Left renal cortex interstitium (tissue), 4 donors: Measurements from ENCODE around the gene AMY2B. TPM values are rescaled to one million over a fixed set of nuclear protein-coding genes. Genes with fewer than 3 reads are reported as not detected.
"Not testable (repeated sequence)": the region's sequence is repeated elsewhere in the genome, so short reads cannot be mapped to it uniquely, and the experiment has no call there.

Source experiments
- DNase-seq, 4 donors: peaks; one replicate each; pipeline ENCODE4 v3.0.0-alpha.2; 2013; ENCODE audit warnings: low read depth in 4 of 4, low spot score in 2 of 4, missing footprints in 1 of 4
- polyA plus RNA-seq, 4 donors: library from polyadenylated mRNA; unstranded; fragments of 120-200 nt; gene quantifications; one replicate each; pipeline ENCODE4 v1.2.1, GENCODE V29; 2013; ENCODE audit not compliant: insufficient read length in 4 of 4

Gene AMY2B
- polyA plus RNA-seq, 4 donors = 22.1 to 76.8 (median 39.4) TPM

DNA sequence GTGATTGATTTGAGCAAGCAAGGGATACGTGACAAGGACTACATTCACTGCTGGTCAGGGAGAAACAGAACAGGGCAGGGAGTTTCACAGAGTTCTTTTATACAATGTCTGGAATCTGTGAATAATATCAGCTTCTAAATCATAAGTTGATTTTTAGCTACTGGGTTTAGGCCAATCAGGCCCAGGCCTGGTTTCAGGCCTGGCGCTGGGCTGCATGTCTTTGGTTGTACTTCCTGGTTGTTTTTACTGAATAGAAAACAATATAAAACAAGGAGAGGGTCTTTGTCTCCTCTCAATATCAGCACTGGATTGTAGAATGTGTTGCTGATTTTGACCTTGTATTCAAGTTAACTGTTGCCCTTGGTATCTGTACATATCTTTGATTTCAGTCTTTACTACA is 45.0 kb downstream of the AMY2B start:
- no peak for DNase-seq

DNA sequence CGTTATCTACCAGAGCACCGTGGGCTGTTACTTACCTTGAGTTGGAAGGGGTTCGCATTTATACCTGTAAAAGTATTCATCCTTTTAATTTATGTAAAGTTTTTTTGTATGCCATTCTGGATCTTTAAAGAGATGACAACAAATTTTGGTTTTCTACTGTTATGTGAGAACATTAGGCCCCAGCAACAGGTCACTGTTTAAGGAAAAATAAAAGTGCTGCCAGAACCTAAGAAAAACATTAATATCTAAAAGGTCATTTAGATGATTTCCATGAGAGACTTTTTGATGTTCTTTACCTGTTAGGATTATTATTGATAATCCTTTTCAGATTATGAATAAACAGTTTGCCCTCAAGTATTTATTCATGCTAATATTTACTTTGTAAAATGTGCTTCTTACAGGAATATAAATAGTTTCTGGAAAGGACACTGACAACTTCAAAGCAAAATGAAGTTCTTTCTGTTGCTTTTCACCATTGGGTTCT is 45.6 kb downstream of the AMY2B start, which contains the start of gene AMY2A:
AMY2A (plus strand) TSS at position 434 of the 484 bp plus-strand sequence; CDS start at position 448, 14 bp downstream.
- not testable (repeated sequence) for DNase-seq

DNA sequence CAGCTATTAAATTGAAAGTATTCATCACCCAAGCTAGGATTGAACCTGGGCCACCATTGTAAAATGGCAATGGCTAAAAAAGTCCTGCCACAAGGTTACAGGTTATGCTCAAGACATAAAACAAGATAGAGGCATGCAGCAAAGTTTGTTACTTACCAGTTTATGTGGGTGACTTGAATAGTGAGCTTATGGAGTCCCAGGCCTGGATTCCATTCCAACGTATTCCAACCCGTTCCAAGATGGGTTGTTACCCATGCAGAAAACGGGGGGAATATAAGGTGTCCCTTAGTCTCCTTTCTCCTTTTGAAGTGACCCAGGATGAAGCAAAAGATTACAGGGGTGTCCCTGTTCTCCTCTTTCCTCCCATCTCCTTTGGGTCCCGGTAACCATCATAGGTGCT is 56.0 kb downstream of the AMY2B start:
- DNase-seq = not testable (repeated sequence)

Other genes starting within 250 kb of the AMY2B start
- gene RNPC3, start 45.9 kb upstream of the AMY2B start, polyA plus RNA-seq = 100 to 1,000 TPM in 1 of 4 donors, 10 to 100 TPM in 3; 36.1 to 103 (median 62.9) TPM
- under 1 TPM in 2 of 4 donors, not detected in 2; 0.31 to 0.84 TPM for gene AMY2A, start 45.8 kb downstream of the AMY2B start, polyA plus RNA-seq
- under 1 TPM in 1 of 4 donors, not detected in 3; 0.57 TPM for gene AMY1A, start 84.2 kb downstream of the AMY2B start, polyA plus RNA-seq
- gene AMY1B, start 124.6 kb downstream of the AMY2B start, polyA plus RNA-seq = under 1 TPM in 1 of 4 donors, not detected in 3; 0.58 TPM
- not detected for gene AMY1C, start 178.3 kb downstream of the AMY2B start, polyA plus RNA-seq